ENCODE data around the gene IFRD2. TPM values are rescaled to one million over a fixed set of nuclear protein-coding genes. Genes with fewer than 3 reads are reported as not detected.

Gene IFRD2
- total and polyA plus RNA-seq, 2 of the 13 experiments (the other 11 are each of a cell fraction or from before 2014, with no cell fraction given), result 32.8 to 96.1 TPM

- TF ChIP-seq CREBL2 (CRISPR knock-in tag; IDR thresholded peaks at IDR 0.05; ENCODE audit: borderline replicate concordance) (no peak), ZNF580 (CRISPR knock-in tag; IDR thresholded peaks at IDR 0.05; ENCODE audit: borderline replicate concordance, low read depth) (no peak), GABPA (IDR thresholded peaks at IDR 0.05; ENCODE audit: low read depth, low read length) (no peak), GABPA (CRISPR knock-in tag; IDR thresholded peaks at IDR 0.05; ENCODE audit: low read depth) (no peak), HDAC6 (IDR thresholded peaks at IDR 0.05; ENCODE audit: low read depth, low read length) (no peak), MYPOP (CRISPR knock-in tag; IDR thresholded peaks at IDR 0.05) (no peak), ATF6 (CRISPR knock-in tag; conservative IDR thresholded peaks at IDR 0.05) (no peak), RFXAP (CRISPR knock-in tag; IDR thresholded peaks at IDR 0.05; ENCODE audit: borderline replicate concordance) (no peak), ZNF10 (CRISPR knock-in tag; IDR thresholded peaks at IDR 0.05; ENCODE audit: borderline replicate concordance, low read depth) (no peak), ZIK1 (CRISPR knock-in tag; IDR thresholded peaks at IDR 0.05; ENCODE audit: borderline replicate concordance, low read depth) (no peak), KLF11 (CRISPR knock-in tag; IDR thresholded peaks at IDR 0.05) (no peak), ZSCAN12 (CRISPR knock-in tag; IDR thresholded peaks at IDR 0.05) (no peak), SKIL (CRISPR knock-in tag; IDR thresholded peaks at IDR 0.05; ENCODE audit: borderline replicate concordance) (no peak), ZBTB39 (CRISPR knock-in tag; IDR thresholded peaks at IDR 0.05) (no peak), CSRNP1 (CRISPR knock-in tag; IDR thresholded peaks at IDR 0.05) (no peak), ZSCAN30 (CRISPR knock-in tag; IDR thresholded peaks at IDR 0.05) (no peak), MNT (IDR thresholded peaks at IDR 0.05) (no peak), HOXD1 (CRISPR knock-in tag; IDR thresholded peaks at IDR 0.05) (no peak)
Measured at GRCh38 chr3:50319894-50320625, 27.8 kb upstream of the IFRD2 start (continued).

All from HepG2 (cell line).